Measurements from ENCODE around the gene CYP27A1. TPM values are rescaled to one million over a fixed set of nuclear protein-coding genes. Genes with fewer than 3 reads are reported as not detected.

The CYP27A1 gene
- total RNA-seq, 1 donor from 2014 or later = 5.2 TPM

Small RNA genes lying within 50 kb of the gene (microRNA-seq; reads per million reads assigned to microRNA genes)
- gene MIR9500 = not detected

Other genes starting within 250 kb of the CYP27A1 start
- gene USP37, start 213.8 kb upstream of the CYP27A1 start, total RNA-seq = 7.1 TPM
- gene CNOT9, start 213.3 kb upstream of the CYP27A1 start, total RNA-seq = 20.9 TPM
- gene PLCD4, start 174.2 kb upstream of the CYP27A1 start, total RNA-seq = 0.67 TPM
- 21.3 TPM for gene ZNF142, start 122.5 kb upstream of the CYP27A1 start, total RNA-seq
- gene BCS1L, start 122.5 kb upstream of the CYP27A1 start, total RNA-seq = 36.1 TPM
- 17.5 TPM for gene RNF25, start 110.1 kb upstream of the CYP27A1 start, total RNA-seq
- gene STK36, start 110.1 kb upstream of the CYP27A1 start, total RNA-seq = 9.0 TPM
- gene TTLL4, start 71.3 kb upstream of the CYP27A1 start, total RNA-seq = 8.6 TPM
- gene PRKAG3, start 49.7 kb downstream of the CYP27A1 start, total RNA-seq = 0.13 TPM
- gene WNT6, start 77.7 kb downstream of the CYP27A1 start, total RNA-seq = 0.46 TPM
- gene WNT10A, start 98.7 kb downstream of the CYP27A1 start, total RNA-seq = not detected
- gene CDK5R2, start 177.5 kb downstream of the CYP27A1 start, total RNA-seq = not detected
- not detected for gene FEV, start 203.0 kb downstream of the CYP27A1 start, total RNA-seq
- not detected for gene CRYBA2, start 211.3 kb downstream of the CYP27A1 start, total RNA-seq